Stimulated activated CD4-positive, alpha-beta T cell treated with anti-CD3 and anti-CD28 coated beads, TNF-alpha, amount 100 ng/mL, for 4 hours (primary cell): Measurements from ENCODE around the gene NFATC2.
"Not testable (repeated sequence)": the region's sequence is repeated elsewhere in the genome, so short reads cannot be mapped to it uniquely, and the experiment has no call there.

Experiments
- DNase-seq, 3 experiments: peaks; one replicate each; pipeline ENCODE4 v3.0.0-alpha.2; 2020; ENCODE audit warnings: low read depth in 3 of 3

The NFATC2 gene

DNA sequence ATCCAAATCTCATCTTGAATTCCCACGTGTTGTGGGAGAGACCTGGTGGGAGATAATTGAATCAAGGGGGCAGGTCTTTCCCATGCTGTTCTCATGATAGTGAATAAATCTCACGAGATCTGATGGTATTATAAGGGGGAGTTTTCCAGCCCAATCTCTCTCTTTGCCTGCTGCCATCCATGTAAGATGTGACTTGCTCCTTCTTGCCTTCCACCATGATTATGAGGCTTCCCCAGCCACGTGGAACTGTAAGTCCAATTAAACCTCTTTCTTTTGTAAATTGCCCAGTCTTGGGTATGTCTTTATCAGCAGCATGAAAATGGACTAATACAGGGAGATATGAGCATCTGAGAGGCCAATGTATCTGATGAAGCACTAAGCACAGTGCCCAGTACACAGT, 26.0 kb upstream of the NFATC2 start:
- DNase-seq, result not testable (repeated sequence)

GRCh38 chr20:51567622-51568021, 25.1 kb upstream of the NFATC2 start:
- no peak for DNase-seq

DNA sequence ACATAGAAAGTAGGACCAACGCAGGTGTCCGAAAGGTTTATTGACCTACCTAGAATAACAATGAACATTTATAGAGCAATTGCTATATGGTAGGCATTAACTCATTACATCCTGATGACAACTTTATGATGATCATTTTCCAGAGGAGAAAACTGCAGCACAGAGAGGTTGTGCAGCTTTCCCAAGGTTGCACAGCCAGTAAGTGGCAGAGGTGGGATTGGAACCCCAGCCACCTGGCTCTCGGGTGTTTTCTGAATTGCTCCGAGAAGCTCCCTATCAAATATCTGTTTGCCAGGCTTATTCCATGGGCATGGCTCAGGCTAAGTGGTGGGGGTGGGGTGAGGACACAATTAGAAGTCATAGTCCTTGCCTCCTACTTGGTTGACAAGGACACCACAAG, 24.1 kb upstream of the NFATC2 start:
- DNase-seq, result no peak

GRCh38 chr20:51565298-51566144, 23.0 kb upstream of the NFATC2 start:
- DNase-seq, result no peak

- DNase-seq, result peak in 1 of 3 experiments; percentile 24
These were observed 21.2 kb upstream of the NFATC2 start for GRCh38 chr20:51563486-51564332.

DNA sequence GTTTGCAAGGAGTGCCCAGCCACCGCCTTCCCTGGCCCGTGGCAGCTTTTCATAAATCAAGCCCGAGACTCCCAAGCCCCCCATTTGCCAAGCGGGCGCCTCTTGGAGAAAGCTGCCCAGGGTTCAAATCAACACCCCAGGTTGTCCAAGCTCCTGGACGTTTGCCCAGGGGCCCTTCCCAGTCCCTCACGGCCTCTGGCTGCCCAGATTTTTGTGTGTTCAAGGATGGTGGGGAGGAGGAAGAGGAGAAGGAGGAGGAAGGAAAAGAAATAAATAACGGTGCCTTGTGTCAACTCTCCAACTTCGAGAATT, 20.6 kb upstream of the NFATC2 start:
- DNase-seq, result no peak

DNA sequence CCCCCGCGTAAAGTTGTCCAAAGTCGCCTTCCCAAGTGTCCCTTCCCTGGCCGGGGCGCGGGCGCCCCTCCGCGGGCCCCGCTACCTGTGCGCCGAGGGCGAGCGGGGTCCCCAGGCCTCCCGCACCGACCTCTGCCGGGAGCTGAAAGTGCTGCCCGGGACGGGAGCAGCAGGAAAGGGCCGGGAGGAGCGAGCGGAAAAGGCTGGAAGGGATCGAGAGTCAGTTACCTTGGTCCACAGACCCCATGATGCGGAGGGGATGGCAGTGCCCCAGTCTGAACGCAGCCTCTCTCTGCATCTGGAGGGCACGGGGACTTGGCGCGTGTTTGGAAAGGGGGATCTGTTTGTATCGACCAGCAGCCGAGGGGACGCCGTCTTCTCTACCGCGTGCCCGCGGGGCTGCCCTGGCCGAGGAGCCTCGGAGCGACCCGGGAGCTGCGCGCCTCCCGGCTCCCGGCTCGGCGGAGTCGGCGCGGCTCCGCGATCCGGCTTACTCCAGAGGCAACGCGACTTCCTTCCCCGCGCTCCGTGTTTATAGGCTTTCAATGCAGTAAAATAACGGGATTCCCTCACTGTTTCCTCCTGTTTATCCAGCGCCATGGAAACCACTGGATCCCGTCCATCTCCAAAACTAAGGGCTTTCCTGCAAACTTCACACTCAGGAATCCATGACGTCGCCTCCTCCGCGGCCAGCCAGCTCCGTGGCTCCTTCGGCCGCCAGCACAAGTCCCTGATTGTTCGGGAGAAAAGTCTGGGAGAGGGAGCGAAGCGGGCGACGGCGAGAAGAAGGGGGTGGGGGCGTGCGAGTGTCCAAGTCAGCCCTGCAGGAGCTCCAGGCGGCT, 20.0 kb upstream of the NFATC2 start:
- no peak for DNase-seq

- no peak for DNase-seq
These were observed 19.5 kb upstream of the NFATC2 start for GRCh38 chr20:51562027-51562331.

DNA sequence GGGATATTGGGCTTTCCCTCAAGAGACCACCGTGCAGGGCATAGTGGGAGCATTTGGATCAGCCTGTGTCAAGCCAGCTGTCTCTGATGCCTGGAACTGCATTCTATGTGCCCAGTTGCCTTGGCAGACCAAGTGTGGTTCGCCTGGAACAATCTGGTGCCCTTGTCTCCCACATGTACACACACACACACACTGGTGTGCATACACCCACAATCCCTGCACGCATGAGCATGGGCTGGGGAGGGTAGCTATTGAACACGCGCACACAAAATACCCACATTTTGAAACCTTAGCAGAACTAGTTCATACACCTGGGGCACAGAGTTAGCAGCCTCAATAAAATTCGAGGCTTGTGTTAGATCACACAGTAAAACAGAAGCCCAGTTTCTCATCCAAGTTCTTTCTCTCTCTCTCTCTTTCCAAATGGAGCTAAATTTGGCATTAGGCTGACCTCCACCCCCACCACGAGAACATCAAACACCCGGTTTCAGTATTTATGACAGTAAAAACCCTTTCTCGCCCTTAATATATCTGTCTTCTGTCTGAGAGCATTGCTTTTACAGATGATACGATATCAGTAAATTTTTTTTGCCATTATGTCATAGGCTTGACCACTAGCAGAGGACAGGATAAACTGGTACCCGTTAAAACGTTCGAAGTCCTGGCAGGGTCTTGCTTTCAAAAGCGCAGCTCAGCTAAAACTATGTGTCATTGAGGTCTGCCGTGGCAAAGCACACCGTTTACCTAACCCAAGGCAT, 18.2 kb upstream of the NFATC2 start:
- DNase-seq, result no peak

DNA sequence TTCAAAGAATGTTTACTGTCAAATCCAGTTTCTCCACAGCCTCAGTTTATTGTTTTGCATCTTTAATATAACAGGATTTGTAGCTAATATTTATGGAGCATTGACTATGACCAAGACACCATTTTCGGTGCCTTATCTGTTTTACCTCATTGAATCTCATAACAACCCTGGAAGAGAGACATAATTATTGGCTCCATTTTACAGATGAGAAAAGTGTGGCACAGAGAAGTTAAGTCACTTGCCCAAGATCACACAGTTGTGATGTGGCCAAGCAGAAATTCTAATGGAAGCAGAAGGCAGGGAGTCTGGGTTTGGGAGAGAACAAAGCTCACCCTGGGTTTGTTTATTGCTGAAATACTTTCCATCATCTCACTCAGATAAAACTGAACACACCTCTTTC, 17.5 kb upstream of the NFATC2 start:
- DNase-seq, result no peak

DNA sequence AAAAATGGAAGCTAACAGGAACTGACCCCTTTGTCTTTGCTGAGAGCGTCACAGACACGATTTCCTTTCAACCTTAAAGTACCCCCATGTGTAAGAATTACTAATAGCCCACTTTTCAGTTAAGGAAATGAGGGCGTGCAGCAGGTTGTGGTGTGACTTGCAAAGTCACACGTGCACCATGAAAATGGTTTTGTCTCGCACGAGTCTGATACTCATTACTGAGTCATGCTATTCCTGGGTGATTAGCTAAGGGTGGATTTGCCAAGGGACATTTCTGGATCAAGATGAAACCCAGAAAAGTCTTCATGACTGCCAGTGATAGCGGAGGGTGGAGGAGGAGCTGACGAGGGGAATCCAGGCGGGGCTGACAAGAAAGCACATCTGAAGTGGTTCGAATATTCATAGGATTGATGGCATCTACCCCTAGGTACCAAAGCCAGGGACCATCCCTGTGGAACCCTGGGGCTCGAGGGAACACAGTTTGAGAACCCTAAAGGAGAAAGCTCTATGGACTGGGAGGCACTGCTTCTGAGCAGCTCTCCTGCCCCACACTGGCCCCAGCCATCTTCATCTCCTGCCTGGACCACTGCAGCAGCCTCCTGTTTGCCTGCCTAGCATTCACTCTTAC, 12.1 kb upstream of the NFATC2 start:
- DNase-seq, result no peak

DNA sequence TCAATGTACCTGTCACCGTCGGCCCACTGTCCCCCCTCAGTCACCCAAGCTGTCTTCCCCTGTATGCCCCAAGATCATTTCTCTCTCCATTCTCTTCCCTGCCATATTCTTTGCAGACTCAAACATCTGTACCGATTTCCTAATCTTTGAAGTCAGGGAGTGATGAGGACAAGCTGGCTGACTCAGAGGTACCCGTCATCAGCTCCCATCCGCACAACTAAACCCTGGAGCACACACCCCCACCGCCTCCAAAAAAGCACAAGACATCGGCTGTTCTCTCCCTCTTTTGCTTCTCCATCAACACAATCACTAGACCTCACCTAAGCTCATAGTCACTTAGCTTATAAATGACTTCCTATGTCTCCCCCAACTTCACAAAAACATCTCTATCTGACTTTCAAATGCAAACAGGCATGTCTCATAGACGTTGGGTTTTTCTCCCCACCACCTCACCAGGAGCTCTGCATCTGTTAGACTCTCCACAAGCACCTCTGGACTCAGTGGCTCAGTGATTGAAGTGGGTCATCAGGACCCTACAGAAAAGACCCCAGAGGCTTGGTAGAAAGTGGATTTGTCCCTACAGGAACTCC, 11.5 kb upstream of the NFATC2 start:
- DNase-seq, result no peak

GRCh38 chr20:51551186-51551585, 8.7 kb upstream of the NFATC2 start:
- DNase-seq, result no peak

DNA sequence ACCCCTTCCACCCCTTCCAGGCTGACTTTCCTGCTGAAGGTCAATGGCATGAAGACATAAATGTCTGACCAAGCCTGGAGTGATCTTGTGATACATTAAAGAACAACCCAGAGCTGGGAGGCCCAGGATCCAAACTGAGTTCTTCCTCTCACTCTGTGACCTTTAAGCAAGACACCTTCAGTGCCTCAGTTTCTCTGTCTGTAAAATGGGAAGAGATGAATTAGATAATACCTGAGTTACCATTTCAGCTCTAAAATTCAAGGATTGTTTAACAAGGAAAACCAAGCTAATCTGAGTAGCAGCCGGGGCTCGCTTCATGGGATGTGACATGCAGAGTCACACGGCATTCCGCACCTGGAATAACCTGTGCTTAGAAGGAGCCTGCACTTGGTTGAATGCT, 7.0 kb upstream of the NFATC2 start:
- no peak for DNase-seq

GRCh38 chr20:51547951-51548350, 5.4 kb upstream of the NFATC2 start:
- DNase-seq, result no peak

DNA sequence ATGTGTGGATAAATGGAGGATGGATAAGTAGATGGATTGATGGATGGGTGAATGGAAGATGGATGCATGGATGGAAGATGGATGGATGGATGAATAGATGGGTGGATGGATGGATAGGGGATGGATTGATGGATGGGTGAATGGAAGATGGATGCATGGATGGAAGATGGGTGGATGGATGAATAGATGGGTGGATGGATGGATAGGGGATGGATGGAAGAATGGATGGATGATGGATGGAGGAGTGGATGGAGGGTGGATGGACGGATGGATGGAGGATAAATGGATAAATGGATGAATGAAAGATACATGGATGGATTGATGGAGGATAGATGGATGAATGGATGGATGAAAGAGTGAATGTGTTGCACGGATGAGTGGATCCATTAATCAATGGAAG, 3.0 kb upstream of the NFATC2 start:
- no peak for DNase-seq

DNA sequence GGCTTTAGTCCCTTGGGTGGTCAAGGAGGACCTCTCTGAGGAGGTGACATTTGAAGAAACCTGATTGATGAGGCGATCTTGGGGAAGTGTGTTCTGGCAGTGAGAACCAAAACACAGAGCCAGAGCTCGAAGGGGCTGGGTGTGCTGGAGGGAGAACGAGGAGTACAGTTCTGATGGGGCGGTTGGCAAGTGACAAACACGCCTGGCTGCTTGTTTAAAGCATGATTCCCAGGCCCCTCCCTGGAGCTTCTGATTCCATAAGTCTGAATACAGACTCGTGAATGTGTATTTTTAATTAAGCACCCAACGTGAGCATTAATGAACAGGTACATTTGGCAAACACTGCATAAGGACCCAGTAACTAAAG, 886 bp upstream of the NFATC2 start:
- DNase-seq, result no peak

DNA sequence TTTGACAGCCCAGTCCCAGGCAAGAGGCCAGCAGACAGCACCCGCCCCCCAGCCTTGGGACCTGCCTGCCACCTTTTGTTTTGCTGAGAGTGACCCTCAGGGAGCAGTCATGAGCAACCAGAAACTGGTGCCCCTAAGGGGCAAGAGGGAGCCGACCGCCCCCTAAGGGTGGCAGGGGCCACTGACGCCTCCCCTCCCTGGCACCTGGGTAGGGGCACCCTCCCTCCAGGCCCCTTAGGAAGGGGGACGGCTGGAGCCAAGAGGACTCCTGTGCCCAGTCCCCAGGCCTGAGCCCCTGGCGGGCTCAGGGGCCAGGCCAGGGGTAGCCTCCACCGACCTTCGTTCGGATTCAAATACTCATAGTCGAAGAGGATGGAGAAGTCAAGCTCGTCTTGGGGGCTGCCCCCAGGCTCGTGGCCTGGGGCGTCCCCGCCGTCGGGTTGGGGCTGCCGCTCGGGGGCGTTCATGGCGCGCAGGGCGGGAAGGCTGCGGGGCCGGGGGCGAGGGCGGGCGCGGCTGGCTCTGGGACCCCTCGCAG, 417 bp downstream of the NFATC2 start:
- DNase-seq, result peak in 2 of 3 experiments; percentile 31 to 34

DNA sequence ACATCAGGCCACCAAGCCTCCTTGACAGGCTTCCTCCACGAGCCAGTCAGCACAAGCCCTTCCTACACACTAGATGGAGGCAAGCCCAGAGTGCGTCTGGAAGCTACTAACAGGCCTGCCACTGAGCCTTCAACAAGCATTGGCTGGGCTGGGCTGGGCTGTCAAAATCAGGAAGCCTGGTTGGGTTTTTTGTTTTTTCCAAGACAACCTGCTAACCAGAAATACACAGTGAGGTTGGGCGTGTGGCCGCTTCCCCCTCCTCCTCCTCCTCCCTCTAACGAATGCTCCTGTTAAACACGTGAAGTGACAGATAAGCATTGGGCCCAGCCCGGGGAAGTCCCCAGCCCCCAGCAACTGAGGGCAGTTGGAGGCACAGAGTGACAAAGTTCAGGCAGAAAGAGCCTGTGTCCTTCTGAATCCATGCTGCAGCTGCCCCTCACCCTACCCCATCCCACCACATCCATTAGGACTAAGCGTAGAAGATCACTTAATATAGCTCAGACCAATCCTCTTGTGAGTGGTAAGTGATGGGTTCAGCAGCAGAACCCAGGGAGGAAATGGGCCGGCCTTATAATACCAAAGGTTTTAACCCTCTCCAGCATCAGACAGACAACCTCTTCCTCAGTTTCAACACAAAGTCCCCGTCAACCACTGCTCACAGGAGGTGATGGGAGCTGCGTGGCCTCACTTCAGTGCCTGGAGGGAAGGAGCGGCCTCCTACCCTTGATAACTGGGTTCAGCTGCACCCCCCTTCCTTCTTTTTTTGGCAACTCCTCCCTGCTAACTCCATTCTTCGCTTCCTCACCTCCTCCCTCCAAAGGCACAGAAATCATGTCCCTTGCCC, 1.1 kb downstream of the NFATC2 start:
- peak; percentile 58 to 71 (median 63) for DNase-seq

GRCh38 chr20:51540580-51540979, 1.9 kb downstream of the NFATC2 start:
- DNase-seq, result no peak
